Kidney (tissue), 14 donors: ENCODE data around the gene KTN1. TPM values are rescaled to one million over a fixed set of nuclear protein-coding genes. Genes with fewer than 3 reads are reported as not detected.

Experiments
- DNase-seq, 5 donors: peaks; one replicate each; pipeline ENCODE4 v3.0.0-alpha.2; 2013 to 2020
- FAIRE-seq: peaks from 2 replicates; lab custom pipeline; 2012; peaks lifted over from hg19 to GRCh38; lab: Jason Lieb, UNC
- H3K27ac ChIP-seq, 2 donors: one replicate each; pipeline ENCODE4 v1.7.0; 2013; ENCODE audit warnings: low read depth in 2 of 2, low read length in 2 of 2, inconsistent platforms in 1 of 2
- H3K27me3 ChIP-seq: one replicate; pipeline ENCODE4 v1.7.1; 2013; ENCODE audit warnings: low read length, inconsistent platforms; ENCODE audit not compliant: control insufficient read depth, insufficient read depth
- H3K36me3 ChIP-seq, 3 donors: one replicate each; pipeline versions ENCODE4 v1.7.0 to v1.7.1; 2013; ENCODE audit warnings: low read length in 3 of 3, control low read depth in 1 of 3, inconsistent platforms in 1 of 3; ENCODE audit not compliant: insufficient read depth in 3 of 3, control insufficient read depth in 2 of 3
- H3K4me1 ChIP-seq, 3 donors: one replicate each; pipeline versions ENCODE4 v1.7.0 to v1.7.1; 2013; ENCODE audit warnings: low read length in 3 of 3, inconsistent platforms in 1 of 3, low read depth in 1 of 3; ENCODE audit not compliant: control insufficient read depth in 2 of 3, insufficient read depth in 2 of 3
- H3K4me3 ChIP-seq, 3 donors: one replicate each; pipeline versions ENCODE4 v1.7.0 to v1.8.1; 2013; ENCODE audit warnings: low read length in 3 of 3, control low read depth in 1 of 3, inconsistent platforms in 1 of 3
- H3K9ac ChIP-seq, 3 donors: one replicate each; pipeline versions ENCODE4 v1.7.0 to v1.7.1; 2013; ENCODE audit warnings: low read length in 3 of 3, control low read depth in 1 of 3, inconsistent platforms in 1 of 3
- H3K9me3 ChIP-seq, 3 donors: one replicate each; pipeline versions ENCODE4 v1.7.0 to v1.7.1; 2013; ENCODE audit warnings: low read length in 3 of 3, control low read depth in 1 of 3, inconsistent platforms in 1 of 3; ENCODE audit not compliant: control insufficient read depth in 2 of 3, insufficient read depth in 1 of 3
- intact Hi-C: fragments of 100-400 bp; cut with DNase I; formaldehyde crosslinking; loops from one replicate; pipeline ENCODE4 v1.11.1; 2022
- polyA plus RNA-seq: library from polyadenylated mRNA; stranded (reverse); fragments of 350-450 nt; fragmentation: Illumina TruSeq; extraction: RNeasy Lipid Tissue Mini Kit (QIAGEN cat#74804); gene quantifications from one replicate; pipeline ENCODE4 v1.2.3, GENCODE V29; 2014; ENCODE audit warnings: low read depth, low replicate concordance; ENCODE audit not compliant: insufficient read depth
- total RNA-seq: library from RNA; stranded (reverse); fragmentation: NEBNext Ultra II Directional; extraction: Animal tissue kit (Norgen Biotek cat#: 25700); gene quantifications from one replicate; pipeline ENCODE4 v1.2.1, GENCODE V29; 2021
- TF ChIP-seq, protein P1 (sequence below): IDR thresholded peaks from 3 replicates; pipeline ENCODE4 v1.5.1; 2012; ENCODE audit warnings: mild to moderate bottlenecking, moderate library complexity, borderline replicate concordance; ENCODE audit not compliant: insufficient read depth; ENCODE audit errors: extremely low read depth
- donor health status: control.
- donor health status: control.
- donor health status: control.
- donor health status: control.
- donor health status: control.
- donor health status: DM: yes; HTN: yes; CAD: no.
- donor health status: Normal renal cell carcinoma (clear cell type).

The KTN1 gene
- total and polyA plus RNA-seq, 2 donors from 2014 or later, result 106 to 155 TPM

DNA sequence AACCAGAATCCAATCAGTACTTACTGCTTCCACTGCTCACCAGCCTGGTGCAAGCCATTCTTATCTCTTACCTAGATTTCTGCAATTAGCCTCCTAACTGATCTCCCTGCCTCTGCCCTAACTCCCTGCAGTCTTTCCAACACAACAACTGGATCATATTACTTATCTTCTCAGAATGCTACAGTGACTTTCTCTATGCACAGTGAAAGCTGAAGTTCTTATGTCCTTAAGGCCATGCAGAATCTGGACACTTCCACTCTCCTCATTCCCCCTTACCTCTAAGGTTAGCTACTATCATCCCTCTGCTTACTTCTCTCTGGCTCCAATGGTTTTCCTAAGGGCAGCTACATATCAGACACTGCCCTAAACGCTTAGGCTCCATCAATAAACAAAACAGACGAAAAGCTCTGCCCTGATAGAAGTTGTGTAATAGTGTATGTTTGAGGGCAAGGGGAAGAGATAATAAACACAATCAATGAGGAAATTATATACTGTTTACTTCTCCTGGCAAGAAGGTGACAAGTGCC lies 4.0 kb downstream of the KTN1 start:
- Histone ChIP-seq H3K9ac (no peak overlapping the region), H3K27ac (no peak overlapping the region), H3K4me1 (peaks cover 0 to 39% (median 33%) of the 10 kb centered on the region in 3 donors), H3K27me3 (no peaks in the 10 kb centered on the region), H3K4me3 (no peak overlapping the region), H3K36me3 (no peaks in the 10 kb centered on the region), H3K9me3 (no peaks in the 10 kb centered on the region)
- TF ChIP-seq, protein P1, sequence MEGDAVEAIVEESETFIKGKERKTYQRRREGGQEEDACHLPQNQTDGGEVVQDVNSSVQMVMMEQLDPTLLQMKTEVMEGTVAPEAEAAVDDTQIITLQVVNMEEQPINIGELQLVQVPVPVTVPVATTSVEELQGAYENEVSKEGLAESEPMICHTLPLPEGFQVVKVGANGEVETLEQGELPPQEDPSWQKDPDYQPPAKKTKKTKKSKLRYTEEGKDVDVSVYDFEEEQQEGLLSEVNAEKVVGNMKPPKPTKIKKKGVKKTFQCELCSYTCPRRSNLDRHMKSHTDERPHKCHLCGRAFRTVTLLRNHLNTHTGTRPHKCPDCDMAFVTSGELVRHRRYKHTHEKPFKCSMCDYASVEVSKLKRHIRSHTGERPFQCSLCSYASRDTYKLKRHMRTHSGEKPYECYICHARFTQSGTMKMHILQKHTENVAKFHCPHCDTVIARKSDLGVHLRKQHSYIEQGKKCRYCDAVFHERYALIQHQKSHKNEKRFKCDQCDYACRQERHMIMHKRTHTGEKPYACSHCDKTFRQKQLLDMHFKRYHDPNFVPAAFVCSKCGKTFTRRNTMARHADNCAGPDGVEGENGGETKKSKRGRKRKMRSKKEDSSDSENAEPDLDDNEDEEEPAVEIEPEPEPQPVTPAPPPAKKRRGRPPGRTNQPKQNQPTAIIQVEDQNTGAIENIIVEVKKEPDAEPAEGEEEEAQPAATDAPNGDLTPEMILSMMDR, result no peak
- intact Hi-C loops, result no loop called here
- FAIRE-seq, result no peak
- peak in 3 of 5 donors; percentile 11 to 43 (median 41) for DNase-seq

DNA sequence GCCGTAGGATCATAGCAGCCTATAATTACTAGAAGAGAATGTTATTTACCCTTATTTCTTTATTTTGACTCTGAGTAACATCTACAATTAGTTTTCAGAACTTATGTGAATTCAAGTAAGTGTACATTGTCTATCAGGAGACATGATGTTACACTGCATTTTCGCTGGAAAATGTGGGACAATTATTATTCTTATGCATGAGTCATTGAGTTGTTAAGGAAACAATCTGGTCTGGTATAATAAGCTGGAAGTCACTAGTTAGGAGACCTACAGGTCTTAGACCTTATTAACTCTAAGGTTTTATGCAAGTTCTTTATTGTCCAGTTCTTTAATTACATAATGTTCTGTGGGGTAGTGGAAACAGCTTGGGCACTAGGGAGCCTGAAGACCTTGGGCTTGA lies 5.8 kb downstream of the KTN1 start:
- no peak overlapping the region for H3K27ac ChIP-seq
- no peaks in the 10 kb centered on the region for H3K9me3 ChIP-seq
- no peak overlapping the region for H3K9ac ChIP-seq
- H3K4me3 ChIP-seq, result no peak overlapping the region
- FAIRE-seq (no peak), DNase-seq (no peak)
- peaks cover 0 to 39% (median 33%) of the 10 kb centered on the region in 3 donors for H3K4me1 ChIP-seq
- intact Hi-C loops, result no loop called here
- no peaks in the 10 kb centered on the region for H3K27me3 ChIP-seq
- TF ChIP-seq, protein P1, result no peak
- no peaks in the 10 kb centered on the region for H3K36me3 ChIP-seq

DNA sequence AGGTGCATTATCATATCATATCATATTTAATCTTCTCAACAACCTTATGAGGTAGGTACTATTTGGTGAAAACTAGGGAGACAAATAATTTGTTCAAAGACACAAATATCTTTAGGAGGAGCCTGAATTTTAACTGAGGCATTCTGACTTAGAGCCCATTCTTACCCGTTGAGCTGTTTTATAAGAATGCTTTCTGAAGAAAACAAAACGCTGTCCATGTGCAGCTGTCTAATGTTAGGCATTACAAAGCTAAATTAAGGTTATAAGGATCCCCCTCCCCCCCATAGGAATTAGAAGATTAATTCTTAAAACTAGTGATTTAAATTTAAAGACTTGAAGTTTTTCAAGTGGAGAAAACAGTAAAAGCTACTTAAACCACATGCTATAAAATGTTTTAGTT lies 6.4 kb downstream of the KTN1 start:
- intact Hi-C loops, result no loop called here
- no peaks in the 10 kb centered on the region for H3K36me3 ChIP-seq
- no peak for FAIRE-seq
- no peak overlapping the region for H3K27ac ChIP-seq
- H3K4me3 ChIP-seq, result no peak overlapping the region
- peaks cover 0 to 39% (median 30%) of the 10 kb centered on the region in 3 donors for H3K4me1 ChIP-seq
- H3K9me3 ChIP-seq, result no peaks in the 10 kb centered on the region
- H3K27me3 ChIP-seq, result no peaks in the 10 kb centered on the region
- TF ChIP-seq, protein P1, result no peak
- DNase-seq, result no peak
- H3K9ac ChIP-seq, result no peak overlapping the region

DNA sequence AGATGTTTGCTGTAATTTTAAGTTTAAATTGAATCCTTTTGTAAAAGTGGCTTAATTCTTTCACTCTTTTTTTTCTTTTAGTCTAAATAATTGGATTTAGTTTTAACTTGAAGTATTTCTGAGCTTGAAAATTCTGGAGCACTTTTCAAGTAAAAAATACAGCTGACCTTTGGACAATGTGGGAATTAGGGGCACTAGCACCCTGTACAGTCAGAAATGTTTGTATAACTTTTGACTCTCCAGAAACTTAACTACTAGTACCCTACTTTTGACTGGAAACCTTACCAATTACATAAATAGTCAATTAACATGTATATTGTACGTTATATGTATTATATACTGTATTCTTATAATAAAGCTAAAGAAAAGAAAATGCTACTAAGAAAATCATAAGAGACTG lies 7.8 kb downstream of the KTN1 start:
- FAIRE-seq, result no peak
- no peak overlapping the region for H3K9ac ChIP-seq
- H3K4me1 ChIP-seq, result peaks cover 0 to 43% (median 25%) of the 10 kb centered on the region in 3 donors
- TF ChIP-seq, protein P1, result no peak
- DNase-seq, result no peak
- H3K9me3 ChIP-seq, result no peaks in the 10 kb centered on the region
- no peaks in the 10 kb centered on the region for H3K27me3 ChIP-seq
- intact Hi-C loops, result no loop called here
- H3K4me3 ChIP-seq, result no peak overlapping the region
- H3K36me3 ChIP-seq, result no peaks in the 10 kb centered on the region
- no peak overlapping the region for H3K27ac ChIP-seq
